GM19438 (cell line): Measurements from ENCODE around the gene NBPF14.
"Not testable (repeated sequence)": the region's sequence is repeated elsewhere in the genome, so short reads cannot be mapped to it uniquely, and the experiment has no call there.

Source experiments
- ATAC-seq: cut with Tn5 transposase; IDR thresholded peaks from one replicate; pipeline ENCODE4 v1.9.1; 2021; ENCODE audit warnings: low read depth; ENCODE audit not compliant: unreplicated experiment

NBPF14 gene, protein sequence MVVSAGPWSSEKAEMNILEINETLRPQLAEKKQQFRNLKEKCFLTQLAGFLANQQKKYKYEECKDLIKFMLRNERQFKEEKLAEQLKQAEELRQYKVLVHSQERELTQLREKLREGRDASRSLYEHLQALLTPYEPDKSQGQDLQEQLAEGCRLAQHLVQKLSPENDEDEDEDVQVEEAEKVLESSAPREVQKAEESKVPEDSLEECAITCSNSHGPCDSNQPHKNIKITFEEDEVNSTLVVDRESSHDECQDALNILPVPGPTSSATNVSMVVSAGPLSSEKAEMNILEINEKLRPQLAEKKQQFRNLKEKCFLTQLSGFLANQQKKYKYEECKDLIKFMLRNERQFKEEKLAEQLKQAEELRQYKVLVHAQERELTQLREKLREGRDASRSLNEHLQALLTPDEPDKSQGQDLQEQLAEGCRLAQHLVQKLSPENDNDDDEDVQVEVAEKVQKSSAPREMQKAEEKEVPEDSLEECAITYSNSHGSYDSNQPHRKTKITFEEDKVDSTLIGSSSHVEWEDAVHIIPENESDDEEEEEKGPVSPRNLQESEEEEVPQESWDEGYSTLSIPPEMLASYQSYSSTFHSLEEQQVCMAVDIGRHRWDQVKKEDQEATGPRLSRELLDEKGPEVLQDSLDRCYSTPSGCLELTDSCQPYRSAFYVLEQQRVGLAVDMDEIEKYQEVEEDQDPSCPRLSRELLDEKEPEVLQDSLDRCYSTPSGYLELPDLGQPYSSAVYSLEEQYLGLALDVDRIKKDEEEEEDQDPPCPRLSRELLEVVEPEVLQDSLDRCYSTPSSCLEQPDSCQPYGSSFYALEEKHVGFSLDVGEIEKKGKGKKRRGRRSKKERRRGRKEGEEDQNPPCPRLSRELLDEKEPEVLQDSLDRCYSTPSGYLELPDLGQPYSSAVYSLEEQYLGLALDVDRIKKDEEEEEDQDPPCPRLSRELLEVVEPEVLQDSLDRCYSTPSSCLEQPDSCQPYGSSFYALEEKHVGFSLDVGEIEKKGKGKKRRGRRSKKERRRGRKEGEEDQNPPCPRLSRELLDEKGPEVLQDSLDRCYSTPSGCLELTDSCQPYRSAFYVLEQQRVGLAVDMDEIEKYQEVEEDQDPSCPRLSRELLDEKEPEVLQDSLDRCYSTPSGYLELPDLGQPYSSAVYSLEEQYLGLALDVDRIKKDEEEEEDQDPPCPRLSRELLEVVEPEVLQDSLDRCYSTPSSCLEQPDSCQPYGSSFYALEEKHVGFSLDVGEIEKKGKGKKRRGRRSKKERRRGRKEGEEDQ (N-terminal part only)

DNA sequence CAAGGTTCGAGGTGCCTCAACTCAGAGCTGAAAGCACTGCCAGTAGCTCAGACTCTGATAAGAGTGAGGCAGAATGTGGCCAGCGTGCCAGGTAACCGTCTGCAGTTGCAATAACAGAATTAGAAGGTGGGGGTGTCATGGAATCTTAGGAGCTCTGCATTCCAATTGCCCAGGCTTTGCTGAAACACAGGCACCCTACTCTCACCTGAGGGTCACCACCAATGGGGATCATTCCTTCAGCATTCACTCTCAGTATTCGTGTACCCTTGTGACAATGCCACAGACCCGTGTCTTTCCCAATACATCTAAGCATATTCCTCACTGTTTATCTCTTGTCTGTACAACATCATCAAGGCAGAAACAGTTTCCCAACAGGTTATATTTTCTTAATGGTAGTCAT lies at the start of gene NBPF14:
NBPF14 (minus strand) TSS at position 101 of the 400 bp plus-strand sequence. CDS start 294 bp downstream, outside the sequence.
- ATAC-seq, result not testable (repeated sequence)

DNA sequence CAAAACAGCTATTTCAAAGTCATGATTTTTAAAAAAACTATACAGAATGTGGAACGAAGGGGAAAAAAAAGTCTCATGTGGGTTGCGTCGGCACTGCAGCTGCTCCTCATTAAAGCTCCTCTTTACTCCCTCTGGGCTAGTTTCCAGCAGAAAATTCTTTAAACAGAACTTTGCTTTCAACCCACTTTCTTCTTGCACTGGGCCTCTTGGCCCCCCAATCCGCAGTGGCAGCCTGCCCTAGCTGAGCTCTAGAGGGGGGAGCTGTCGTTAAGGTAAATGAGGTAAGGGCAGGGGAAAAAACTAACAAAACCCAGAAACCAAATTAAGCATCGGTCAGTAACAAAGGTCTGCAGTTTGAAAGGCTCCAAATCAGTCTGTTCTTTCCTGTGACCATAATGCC lies 29.6 kb upstream of the NBPF14 start:
- not testable (repeated sequence) for ATAC-seq

DNA sequence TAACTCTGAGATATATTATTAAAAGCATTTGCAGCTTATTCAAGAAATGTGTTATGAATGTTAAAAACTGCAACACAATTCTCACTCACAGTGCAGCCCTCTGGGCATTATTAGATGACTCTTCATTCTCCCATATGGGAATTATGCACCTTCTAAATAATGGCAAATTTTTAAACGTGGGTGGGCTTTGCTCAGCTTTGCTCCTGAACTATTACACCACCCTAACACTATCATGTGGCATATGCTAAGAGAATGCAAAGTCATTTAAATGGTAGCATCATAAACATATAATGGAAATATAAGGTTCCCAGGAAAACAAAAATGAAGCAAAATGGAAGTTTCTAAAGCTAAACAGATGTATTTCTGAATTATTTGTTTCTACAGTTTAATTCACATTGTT lies 22.4 kb upstream of the NBPF14 start:
- ATAC-seq, result not testable (repeated sequence)

DNA sequence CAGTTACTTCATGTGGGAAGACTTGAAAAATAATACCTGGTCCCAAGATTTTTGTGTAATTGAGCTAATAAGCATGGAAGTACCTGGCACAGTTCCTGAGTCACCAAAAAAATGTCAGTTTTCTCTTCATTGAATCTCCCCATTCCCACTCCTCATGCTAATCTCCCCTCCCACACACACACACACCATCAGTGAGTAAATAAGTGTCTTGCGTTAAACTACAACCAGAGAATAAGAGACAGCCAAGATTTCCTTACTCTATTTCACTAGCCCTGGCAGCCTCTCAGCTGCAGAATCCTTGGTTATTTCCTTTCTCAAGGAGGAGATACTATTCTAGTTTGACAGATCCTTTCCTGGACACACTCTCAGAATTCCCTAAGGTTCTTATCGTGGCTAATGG lies 9.5 kb upstream of the NBPF14 start:
- ATAC-seq, result not testable (repeated sequence)

DNA sequence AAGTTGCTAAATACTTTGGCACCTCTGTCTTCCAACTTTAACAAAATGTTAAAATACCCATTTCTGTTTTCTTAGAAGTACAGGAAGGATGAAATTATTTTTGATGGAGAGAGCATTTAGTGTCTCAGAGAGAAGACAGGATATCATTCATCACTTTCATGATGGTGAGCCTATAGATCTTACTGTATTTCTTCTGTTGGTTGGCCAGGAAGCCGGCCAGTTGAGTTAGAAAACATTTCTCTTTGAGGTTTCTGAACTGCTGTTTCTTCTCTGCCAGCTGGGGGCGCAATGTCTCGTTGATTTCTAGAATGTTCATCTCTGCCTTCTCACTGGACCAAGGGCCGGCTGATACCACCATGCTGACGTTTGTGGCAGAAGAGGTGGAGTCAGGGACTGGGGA lies 451 bp downstream of the NBPF14 start:
- ATAC-seq, result not testable (repeated sequence)

DNA sequence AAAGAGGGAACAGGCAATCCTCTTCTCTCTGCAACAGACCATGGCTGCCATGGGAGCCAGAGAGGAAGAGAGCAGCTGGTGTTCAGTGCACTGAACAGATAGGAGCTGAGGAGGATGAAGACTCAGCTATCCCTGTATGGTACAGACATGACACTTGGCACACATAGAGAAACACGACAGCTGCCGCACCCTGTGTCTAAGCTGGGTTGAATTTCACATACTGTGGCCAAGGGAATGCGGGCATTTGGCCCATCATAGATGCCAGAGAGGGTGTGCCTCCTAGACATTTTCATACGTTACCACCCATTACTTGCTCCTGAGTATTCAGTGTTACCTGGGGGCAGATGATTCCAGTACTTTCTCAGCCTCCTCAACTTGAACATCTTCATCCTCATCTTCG lies 4.7 kb downstream of the NBPF14 start:
- ATAC-seq, result not testable (repeated sequence)

DNA sequence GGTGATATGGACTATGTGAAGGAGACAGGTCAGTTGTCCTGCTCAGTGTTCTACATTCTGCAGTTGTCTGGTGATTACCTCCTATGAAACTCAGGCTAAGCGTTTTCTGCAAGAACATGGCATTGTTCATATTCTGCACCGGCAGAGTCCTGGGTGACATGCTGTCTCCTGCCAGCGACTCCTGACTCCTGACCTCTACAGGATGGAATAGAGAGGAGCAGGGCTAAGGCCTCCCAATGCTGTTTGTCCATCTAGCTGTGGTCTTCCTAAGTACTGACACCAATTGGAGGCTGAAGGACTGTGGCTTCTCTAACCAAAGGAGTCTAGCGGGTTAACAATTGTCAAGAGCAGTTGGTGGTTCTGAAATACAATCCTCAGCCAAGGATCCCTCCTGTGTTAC lies 63.7 kb downstream of the NBPF14 start:
- not testable (repeated sequence) for ATAC-seq

DNA sequence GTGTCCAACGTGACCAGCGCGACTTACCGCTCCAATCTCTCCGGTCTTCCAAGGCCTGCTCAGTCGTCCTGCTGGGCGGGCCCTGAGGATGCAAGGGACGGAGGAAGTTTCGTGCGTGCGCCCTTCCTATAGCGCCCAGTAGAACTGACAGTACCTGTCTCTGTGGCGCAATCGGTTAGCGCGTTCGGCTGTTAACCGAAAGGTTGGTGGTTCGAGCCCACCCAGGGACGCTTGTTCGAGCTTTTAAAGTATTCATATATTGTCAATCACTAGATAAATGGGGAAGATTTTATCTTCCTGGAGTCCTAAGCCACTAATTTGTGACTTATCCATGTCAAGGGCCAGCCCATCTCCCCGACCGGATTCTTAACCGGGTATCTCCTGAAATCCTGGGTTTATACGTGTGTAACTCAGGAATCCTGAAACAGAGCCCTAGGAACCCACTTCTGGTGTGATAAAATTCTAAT lies 66.7 kb downstream of the NBPF14 start:
- ATAC-seq, result not testable (repeated sequence)

DNA sequence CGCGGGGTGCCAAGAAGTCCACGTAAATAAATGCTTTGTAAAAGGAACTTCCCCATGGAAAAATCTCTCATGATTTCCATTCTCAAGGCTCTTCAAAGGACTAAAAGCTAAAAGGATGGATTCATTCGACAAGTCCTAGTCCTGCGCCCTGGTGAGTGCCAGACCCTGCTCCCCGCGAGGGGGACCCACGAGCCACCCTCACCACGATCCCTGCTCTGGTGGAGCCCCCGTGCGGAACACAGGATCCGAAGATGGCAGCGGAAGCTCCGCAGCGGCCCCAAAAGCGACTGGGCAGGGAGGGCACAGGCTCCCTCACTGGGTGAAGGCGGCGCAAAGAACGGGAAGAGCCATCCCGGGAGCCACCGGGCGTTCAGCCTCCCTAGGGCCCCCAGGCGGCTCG lies 67.2 kb downstream of the NBPF14 start:
- ATAC-seq, result not testable (repeated sequence)

DNA sequence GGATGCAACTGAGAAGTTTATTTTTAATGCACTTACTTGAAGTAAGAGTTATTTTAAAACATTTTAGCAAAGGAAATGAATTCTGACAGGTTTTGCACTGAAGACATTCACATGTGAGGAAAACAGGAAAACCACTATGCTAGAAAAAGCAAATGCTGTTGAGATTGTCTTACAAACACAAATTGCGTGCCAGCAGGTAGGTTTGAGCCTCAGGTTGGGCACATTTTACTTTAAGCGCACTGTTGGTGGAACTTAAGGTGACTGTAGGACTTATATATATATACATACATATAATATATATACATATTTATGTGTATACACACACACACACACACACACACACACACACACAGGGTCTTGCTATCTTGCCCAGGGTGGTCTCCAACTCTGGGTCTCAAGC lies 69.2 kb downstream of the NBPF14 start:
- ATAC-seq, result not testable (repeated sequence)

DNA sequence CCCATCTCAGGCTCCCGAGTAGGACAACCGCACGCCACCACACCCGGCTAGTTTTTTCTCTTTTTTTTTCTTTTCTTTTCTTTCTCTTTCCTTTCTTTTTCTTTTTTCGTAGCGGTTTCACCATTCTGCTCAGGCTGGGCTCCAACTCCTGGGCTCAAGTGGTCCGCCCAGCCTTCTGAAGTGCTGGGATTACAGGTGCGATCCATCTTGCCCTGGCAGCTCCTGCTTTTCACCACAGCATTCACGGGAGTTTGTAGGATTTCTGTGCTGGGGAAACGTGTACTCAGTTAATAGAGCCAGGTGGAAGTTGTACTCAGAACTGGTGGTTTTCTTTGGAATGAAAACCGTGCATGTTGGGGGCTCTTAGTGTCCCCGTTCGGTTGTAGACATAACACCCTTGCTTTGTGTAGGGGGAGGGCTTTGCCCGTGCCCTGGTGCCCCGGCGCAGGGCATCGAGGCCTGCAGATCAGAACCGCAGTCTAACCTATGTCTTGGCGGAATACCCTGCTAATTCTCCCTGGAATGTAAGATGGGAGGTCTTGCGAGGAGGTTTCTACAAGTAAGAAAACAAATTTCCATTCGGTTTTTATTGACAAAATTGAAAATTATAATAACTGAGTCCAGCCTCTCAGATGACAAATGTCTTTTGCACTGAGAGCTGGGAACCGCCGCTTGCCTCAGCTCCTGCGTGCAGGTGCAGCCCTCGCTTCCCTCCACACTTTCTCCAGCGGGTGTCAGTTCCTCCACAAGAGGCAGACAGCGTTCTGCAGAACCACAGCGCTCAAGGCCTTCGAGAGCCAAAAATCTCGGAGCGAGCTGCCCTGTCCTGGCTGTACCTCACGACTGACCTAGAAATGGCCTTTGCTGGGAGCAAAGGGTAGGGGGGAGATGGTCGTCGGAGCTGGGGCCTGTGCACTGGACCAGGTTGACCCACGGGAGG lies 72.3 kb downstream of the NBPF14 start:
- peak; percentile 15 for ATAC-seq

DNA sequence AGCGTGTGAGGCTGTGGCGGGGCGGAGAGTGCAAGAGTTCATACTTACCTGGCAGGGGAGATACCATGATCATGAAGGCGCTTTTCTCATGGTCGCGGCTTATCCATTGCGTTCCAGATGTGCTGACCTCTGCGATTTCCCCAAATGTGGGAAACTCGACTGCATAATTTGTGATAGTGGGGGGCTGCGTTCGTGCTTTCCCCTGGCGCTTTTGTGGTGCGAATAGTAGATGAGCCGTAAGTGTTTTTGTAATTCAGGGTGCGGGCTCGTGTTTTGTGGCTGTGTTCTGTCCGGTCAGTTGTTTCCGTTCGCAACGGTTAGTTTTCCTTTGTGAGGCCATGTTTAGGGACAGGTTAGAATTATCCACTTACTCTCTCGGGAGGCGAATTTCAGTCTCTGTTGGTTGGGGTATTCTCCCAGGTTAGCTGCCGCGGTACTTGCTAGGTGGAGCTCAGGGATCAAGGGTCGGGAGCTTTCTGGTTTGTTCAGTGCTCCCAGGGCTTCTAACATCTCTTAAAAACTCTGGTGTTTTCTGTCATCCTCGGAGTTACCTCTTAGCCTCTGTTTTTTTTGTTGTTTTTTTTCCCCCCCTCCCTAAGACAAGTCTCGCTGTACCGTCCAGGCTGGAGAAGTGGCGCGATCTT lies 73.1 kb downstream of the NBPF14 start:
- ATAC-seq, result peak; percentile 76

DNA sequence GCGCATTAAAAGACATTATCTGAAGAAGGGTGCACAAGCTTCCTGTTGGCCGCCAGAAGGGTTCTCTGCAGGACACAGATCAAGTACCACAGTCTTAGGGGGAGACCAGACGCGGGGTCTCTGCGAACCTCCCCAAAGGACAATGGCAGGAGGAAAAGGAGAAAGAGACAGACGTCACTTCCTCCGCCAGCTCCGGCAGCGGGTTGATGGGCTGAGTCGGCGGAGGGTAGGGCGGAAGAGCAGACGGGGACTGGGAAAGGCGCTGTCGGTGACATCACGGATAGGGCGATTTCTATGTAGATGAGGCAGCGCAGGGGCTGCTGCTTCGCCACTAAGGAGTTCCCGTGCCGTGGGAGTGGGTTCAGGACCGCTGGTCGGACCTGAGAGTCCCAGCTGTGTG lies 73.7 kb downstream of the NBPF14 start:
- peak; percentile 36 for ATAC-seq

DNA sequence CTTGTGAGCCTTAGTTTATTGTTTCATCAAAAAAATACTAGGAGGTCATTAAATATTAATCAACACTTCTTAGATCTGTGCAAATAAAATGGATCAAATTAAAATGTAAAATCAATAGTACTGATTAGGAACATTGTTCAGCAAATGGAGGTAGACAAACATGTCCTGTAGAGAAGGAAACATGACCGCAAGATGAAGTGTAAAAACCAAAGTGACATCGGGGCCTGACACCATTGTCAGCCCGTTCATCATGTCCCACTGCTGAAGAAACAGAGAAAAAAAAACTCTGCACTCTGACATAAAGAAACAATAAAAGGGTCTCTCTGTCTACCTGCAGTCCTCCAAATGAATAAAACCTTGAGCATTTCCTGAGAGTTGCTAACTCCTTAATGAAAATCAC lies 81.5 kb downstream of the NBPF14 start:
- ATAC-seq, result not testable (repeated sequence)

DNA sequence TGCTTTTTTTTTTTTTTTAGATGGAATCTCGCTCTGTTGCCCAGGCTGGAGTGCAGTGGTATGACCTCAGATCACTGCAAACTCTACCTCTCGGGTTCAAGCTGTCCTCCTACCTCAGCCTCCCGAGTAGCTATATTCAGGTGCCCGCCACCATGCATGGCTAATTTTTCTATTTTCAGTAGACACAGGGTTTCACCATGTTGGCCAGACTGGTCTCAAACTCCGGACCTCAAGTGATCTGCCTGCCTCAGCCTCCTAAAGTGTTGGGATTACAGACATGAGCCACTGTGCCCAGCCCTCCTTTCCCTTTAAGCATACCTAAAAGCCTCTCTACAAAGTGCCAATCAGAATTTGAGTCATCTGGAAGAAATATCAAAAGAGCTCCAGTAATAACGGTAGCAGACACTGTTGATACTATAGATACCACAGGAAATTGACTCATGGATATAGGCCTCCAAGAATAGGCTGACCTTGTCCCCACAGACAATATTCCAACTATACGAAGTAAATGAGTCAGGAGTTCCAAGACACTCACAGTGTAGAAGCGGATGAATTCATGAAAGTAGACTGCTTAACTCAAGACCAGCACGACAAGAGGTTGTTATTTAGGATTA lies 83.1 kb downstream of the NBPF14 start:
- ATAC-seq, result not testable (repeated sequence)

DNA sequence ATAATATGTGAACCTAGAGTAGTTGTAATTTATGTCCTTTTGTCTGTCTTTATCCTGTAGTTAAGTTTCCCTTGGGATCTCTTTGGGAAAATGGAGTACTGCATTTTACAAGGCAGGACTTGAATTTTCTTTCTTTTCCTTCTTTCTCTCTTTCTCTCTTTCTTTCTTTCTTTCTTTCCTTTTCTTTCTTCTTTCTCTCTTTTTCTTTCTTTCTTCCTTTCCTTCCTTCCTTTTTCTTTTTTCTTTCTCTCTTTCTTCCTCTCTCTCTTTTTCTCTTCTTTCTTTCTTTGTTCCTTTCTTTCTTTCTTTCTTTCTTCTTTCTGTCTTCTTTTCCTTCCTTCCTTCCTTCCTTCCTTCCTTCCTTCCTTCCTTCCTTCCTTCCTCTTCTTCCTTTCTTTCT lies 101.9 kb downstream of the NBPF14 start:
- not testable (repeated sequence) for ATAC-seq

DNA sequence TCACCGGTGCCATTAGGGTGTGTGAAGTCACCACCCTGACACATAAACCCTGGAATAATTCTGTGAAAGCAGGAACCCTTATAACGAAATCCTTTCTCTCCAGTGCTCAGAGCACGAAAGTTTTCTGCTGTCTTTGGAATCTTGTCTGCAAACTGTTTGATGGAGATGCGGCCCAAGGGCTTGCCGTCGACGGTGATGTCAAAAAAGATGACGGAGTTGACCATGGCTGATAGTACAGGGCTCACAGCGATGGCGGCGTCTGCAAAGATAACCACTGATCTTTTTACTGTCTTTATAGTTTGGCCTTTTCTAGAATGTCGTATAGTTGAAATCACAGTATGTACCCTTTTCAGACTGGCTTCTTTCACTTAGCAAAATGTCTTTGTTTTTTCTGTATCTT lies 112.8 kb downstream of the NBPF14 start, which contains the start of gene PPIAL4G:
PPIAL4G (minus strand) TSS at position 274 of the 400 bp plus-strand sequence; CDS start at position 224, 50 bp downstream.
- ATAC-seq, result not testable (repeated sequence)
